ENCODE data around the gene ZNF107.
"Not testable (repeated sequence)": the region's sequence is repeated elsewhere in the genome, so short reads cannot be mapped to it uniquely, and the experiment has no call there.

ZNF107 gene

GRCh38 chr7:64655811-64656210 is 10.1 kb upstream of the ZNF107 start:
- TF ChIP-seq FOXA1 (IDR thresholded peaks at IDR 0.05), result no peak
- TF ChIP-seq HDGF (IDR thresholded peaks at IDR 0.05; ENCODE audit: borderline replicate concordance), result no peak
- no peak for TF ChIP-seq SUZ12 (IDR thresholded peaks at IDR 0.05)
- TF ChIP-seq ARNT (IDR thresholded peaks at IDR 0.05), result no peak
- no peak for TF ChIP-seq ELF4 (IDR thresholded peaks at IDR 0.05)
- TF ChIP-seq NFRKB (IDR thresholded peaks at IDR 0.05), result no peak
- TF ChIP-seq PKNOX1 (IDR thresholded peaks at IDR 0.05), result no peak
- TF ChIP-seq LEF1 (IDR thresholded peaks at IDR 0.05; ENCODE audit: borderline replicate concordance), result no peak
- no peak for TF ChIP-seq FOXK2 (IDR thresholded peaks at IDR 0.05)
- no peak for TF ChIP-seq L3MBTL2 (conservative IDR thresholded peaks at IDR 0.05)
- ChIA-PET CTCF (no interaction called here), POLR2A (no interaction called here)
- DNase-seq (ENCODE audit: extremely low spot score), result no peak

- TF ChIP-seq TARDBP (IDR thresholded peaks at IDR 0.05) (no peak), FOXA1 (IDR thresholded peaks at IDR 0.05) (no peak), ZNF384 (IDR thresholded peaks at IDR 0.05) (no peak), ELF4 (IDR thresholded peaks at IDR 0.05) (no peak), FOXK2 (IDR thresholded peaks at IDR 0.05) (no peak), PKNOX1 (IDR thresholded peaks at IDR 0.05) (no peak), CTBP1 (IDR thresholded peaks at IDR 0.05; ENCODE audit: borderline replicate concordance) (no peak), SP1 (IDR thresholded peaks at IDR 0.05) (no peak), BHLHE40 (IDR thresholded peaks at IDR 0.05; ENCODE audit: borderline replicate concordance) (no peak), NFRKB (IDR thresholded peaks at IDR 0.05) (no peak), HDGF (IDR thresholded peaks at IDR 0.05; ENCODE audit: borderline replicate concordance) (no peak), FOXM1 (IDR thresholded peaks at IDR 0.05; ENCODE audit: borderline replicate concordance) (no peak), LEF1 (IDR thresholded peaks at IDR 0.05; ENCODE audit: borderline replicate concordance) (no peak), L3MBTL2 (conservative IDR thresholded peaks at IDR 0.05) (no peak), SUZ12 (IDR thresholded peaks at IDR 0.05) (no peak), ARNT (IDR thresholded peaks at IDR 0.05) (no peak)
- ChIA-PET POLR2A (no interaction called here), CTCF (no interaction called here)
- no peak for DNase-seq (ENCODE audit: extremely low spot score)
These were observed 9.4 kb upstream of the ZNF107 start for GRCh38 chr7:64656489-64656888.

- CTCF ChIA-PET; POLR2A ChIA-PET; DNase-seq (ENCODE audit: extremely low spot score): not testable (repeated sequence)
These were observed 3.8 kb upstream of the ZNF107 start for GRCh38 chr7:64662091-64662490.

GRCh38 chr7:64666663-64667050 is 724 bp downstream of the ZNF107 start:
- DNase-seq (ENCODE audit: extremely low spot score), result no peak
- CTCF ChIA-PET, result interaction anchor here (0.6 kb wide), 1 partner anchor 370 kb away, joined by 6 read pairs; no protein-coding TSS in a partner anchor
- TF ChIP-seq ZNF384 (IDR thresholded peaks at IDR 0.05) (no peak), ELF4 (IDR thresholded peaks at IDR 0.05) (no peak), FOXM1 (IDR thresholded peaks at IDR 0.05; ENCODE audit: borderline replicate concordance) (no peak), SP1 (IDR thresholded peaks at IDR 0.05) (no peak), SUZ12 (IDR thresholded peaks at IDR 0.05) (no peak), HDGF (IDR thresholded peaks at IDR 0.05; ENCODE audit: borderline replicate concordance) (no peak)
- POLR2A ChIA-PET, result interaction anchor here (1.0 to 1.8 kb wide), 3 partner anchors 22 to 128 kb away, joined by 3 to 4 read pairs (median 4); partner anchors contain the start of gene ZNF138

- ChIA-PET CTCF (interaction anchor here (0.6 to 0.9 kb wide), 2 partner anchors 40 to 370 kb away, joined by 3 to 6 read pairs; no protein-coding TSS in a partner anchor), POLR2A (interaction anchor here (1.8 kb wide), 1 partner anchor 21 kb away, joined by 4 read pairs; no protein-coding TSS in a partner anchor)
- TF ChIP-seq PKNOX1 (IDR thresholded peaks at IDR 0.05) (no peak), SUZ12 (IDR thresholded peaks at IDR 0.05) (no peak)
- DNase-seq (ENCODE audit: extremely low spot score), result no peak
These were observed 1.4 kb downstream of the ZNF107 start for GRCh38 chr7:64667311-64667710.

GRCh38 chr7:64672414-64672813 is 6.5 kb downstream of the ZNF107 start:
- POLR2A ChIA-PET, result no interaction called here
- no peak for DNase-seq (ENCODE audit: extremely low spot score)
- TF ChIP-seq NFRKB (IDR thresholded peaks at IDR 0.05) (no peak), CTBP1 (IDR thresholded peaks at IDR 0.05; ENCODE audit: borderline replicate concordance) (no peak), FOXM1 (IDR thresholded peaks at IDR 0.05; ENCODE audit: borderline replicate concordance) (no peak), FOXK2 (IDR thresholded peaks at IDR 0.05) (no peak), PKNOX1 (IDR thresholded peaks at IDR 0.05) (no peak), ARNT (IDR thresholded peaks at IDR 0.05) (no peak), BHLHE40 (IDR thresholded peaks at IDR 0.05; ENCODE audit: borderline replicate concordance) (no peak)
- CTCF ChIA-PET, result no interaction called here

- TF ChIP-seq SP1 (IDR thresholded peaks at IDR 0.05) (no peak), PKNOX1 (IDR thresholded peaks at IDR 0.05) (no peak), NFRKB (IDR thresholded peaks at IDR 0.05) (no peak), HDGF (IDR thresholded peaks at IDR 0.05; ENCODE audit: borderline replicate concordance) (no peak), FOXM1 (IDR thresholded peaks at IDR 0.05; ENCODE audit: borderline replicate concordance) (no peak), L3MBTL2 (conservative IDR thresholded peaks at IDR 0.05) (no peak), TARDBP (IDR thresholded peaks at IDR 0.05) (no peak), ARNT (IDR thresholded peaks at IDR 0.05) (no peak)
- DNase-seq (ENCODE audit: extremely low spot score), result no peak
- CTCF ChIA-PET, result no interaction called here
- POLR2A ChIA-PET, result no interaction called here
These were observed 19.2 kb downstream of the ZNF107 start for GRCh38 chr7:64685091-64685490.
